HG03095 (cell line): ENCODE measurements around the gene DCK.

Source experiments
- ATAC-seq: cut with Tn5 transposase; IDR thresholded peaks from one replicate; pipeline ENCODE4 v1.9.1; 2021; ENCODE audit warnings: moderate library complexity; ENCODE audit not compliant: unreplicated experiment

Gene DCK

DNA sequence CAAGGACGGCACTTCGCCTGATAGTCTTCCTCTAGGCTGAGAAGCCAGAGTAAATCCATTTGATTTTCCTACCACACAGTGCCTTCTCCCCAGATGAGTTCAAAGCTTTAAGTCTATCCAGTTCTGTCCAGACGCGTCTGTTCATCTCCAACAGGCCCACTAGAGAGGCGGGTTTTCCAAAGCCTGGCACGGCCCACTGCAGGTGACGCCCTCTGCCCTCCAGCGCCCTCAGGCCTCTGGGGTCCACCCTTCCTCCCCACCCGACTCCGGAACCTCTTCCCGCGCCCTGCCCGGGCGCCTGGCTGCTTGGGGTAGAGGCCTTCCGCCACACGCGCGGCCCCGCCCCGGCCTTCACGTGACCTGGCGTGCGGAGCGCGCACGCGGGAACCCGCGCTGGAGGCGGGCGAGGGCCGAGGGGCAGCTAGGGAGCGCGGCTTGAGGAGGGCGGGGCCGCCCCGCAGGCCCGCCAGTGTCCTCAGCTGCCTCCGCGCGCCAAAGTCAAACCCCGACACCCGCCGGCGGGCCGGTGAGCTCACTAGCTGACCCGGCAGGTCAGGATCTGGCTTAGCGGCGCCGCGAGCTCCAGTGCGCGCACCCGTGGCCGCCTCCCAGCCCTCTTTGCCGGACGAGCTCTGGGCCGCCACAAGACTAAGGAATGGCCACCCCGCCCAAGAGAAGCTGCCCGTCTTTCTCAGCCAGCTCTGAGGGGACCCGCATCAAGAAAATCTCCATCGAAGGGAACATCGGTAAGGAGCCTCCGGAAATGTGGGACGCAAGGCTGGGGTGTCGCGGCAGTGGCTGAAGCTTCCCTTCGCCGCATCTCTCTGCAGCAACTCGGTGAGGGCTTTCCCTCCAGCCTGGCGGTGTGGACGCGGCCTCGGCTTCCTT is at the start of gene DCK:
DCK (plus strand) TSS at position 469 of the 888 bp plus-strand sequence; CDS start at position 656, 187 bp downstream.
- peak; percentile 78 for ATAC-seq

DNA sequence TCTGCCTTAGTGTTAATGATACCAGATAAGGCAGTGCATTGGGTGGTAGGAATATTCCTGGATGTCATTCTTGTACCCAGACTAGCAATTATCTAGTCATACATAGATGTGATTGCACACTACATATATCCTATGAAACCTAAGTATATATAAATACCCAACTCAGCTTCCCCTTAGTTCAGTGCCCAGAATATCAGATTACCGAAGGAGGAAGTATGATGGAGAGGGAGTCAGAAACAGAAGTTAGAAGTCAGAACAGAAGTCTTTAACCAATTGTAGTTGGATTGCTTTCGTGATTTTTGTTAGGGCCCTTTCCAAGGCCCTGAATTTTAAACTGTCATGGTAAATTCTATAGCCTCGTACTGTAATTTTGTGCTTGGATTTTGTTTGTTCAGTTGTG is 48.4 kb upstream of the DCK start:
- peak; percentile 40 for ATAC-seq

GRCh38 chr4:70945452-70946055 is 47.9 kb upstream of the DCK start:
- no peak for ATAC-seq

GRCh38 chr4:70946939-70947338 is 46.5 kb upstream of the DCK start:
- ATAC-seq, result no peak

GRCh38 chr4:70948665-70949260 is 44.7 kb upstream of the DCK start:
- ATAC-seq, result no peak

DNA sequence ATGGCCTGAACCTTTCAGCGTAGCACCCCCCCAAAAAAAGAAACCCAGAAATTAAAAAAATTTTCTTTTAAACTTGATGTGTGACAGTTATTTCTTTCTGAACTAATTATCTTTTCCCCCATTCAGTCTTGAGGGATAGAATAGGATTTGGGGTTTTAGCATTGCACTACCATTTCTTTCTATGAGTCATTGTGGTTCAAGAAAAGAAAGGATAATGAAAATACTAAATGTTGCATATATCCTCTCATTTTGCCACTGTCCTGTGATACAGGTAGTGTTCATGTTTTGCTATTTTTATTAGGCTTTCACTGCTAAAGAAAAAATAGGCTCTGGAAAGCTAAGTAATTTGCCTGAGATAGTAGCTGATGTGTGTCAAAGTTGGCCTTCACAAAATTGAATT is 39.4 kb upstream of the DCK start:
- no peak for ATAC-seq

DNA sequence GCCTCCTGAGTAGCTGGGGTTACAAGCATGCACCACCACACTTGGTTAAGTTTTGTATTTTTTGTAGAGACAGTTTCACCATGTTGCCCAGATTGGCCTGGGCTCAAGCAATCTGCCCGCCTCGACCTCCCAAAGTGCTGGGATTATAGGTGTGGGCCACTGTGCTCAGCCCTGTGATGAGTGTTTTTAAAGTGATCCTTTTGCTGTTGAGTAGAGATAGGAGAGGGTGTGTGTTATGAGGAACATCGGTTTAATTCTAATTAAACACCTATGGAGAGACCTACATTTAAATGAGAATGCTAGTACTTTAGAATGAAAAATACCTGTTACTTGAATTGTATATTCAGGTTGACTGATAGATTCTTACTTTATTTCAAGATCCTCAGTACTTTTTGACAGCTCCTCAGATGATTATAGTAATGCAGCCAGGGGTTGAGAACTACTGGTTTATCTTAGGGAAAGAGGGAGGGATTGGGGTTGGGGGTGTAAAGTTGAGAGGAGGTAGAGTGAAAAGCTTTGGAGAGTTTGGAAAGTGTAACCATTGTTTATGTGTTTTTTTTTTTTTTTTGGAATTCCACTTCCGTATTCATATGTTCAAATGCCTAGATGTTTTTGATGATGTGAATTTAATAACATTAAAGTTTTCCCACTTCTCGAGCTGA is 36.8 kb upstream of the DCK start:
- ATAC-seq, result no peak

- no peak for ATAC-seq
Observed at GRCh38 chr4:70958681-70959080, 34.8 kb upstream of the DCK start.

DNA sequence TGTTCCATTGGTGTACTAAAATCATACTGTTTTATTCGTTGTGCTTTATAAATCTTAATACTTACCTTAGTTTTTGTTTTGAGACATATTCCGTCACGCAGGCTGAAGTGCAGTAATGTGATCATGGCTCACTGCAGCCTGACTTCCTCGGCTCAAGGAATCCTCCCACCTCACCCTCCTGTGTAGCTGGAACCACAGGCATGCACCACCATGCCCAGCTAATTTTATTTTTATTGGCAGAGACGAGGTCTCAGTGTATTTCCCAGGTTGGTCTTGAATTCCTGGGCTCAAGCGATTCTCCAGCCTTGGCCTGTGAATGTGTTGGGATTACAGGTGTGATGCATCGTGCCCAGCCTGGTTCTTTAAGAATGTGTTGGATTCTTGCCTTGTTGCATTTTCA is 24.4 kb upstream of the DCK start:
- no peak for ATAC-seq

DNA sequence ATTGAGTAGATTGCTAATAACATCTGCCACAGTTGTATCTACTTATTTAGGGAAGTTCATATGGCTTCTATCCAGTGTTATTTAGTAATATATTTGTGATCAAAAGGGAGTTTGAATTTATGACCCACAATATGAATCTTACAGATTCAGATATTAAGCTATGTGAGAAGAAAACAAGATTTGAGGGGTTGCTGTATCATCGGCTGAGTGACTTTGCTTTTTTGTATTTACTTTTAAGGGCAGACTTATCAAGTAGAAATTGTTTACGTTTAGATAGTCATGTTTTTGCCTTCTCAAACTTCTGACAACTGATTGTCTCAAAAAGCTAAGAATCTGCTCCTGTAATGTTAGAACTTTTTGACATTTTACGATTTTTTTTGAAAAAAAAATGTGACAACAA is 17.2 kb upstream of the DCK start:
- no peak for ATAC-seq

DNA sequence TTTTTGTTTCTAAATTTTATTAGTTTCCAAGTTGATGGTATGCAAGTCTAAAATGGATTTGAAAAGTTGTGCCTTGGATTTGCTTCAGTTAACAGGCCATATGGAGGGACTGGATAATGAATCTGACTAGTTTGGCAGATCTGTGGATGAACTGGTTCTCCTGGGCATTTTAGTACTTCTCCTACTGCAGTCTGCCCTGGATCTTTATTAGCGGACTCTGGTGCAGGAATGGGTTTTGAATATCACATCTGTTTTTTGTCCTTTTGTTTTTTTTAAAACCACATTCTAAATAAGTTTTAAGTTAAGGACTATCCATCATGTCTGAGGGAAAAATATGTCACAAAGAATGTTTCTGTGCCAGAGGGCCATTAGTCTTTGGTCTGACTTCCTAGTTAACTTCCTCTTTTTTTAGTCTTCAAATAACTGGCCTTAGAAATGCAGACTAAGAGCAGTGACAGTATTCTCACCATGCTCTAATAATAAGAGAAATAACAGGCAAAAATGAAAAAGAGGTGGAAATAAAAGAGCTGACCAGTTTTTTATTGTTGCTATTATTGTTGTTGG is 13.9 kb upstream of the DCK start:
- peak; percentile 65 for ATAC-seq

GRCh38 chr4:70980196-70980595 is 13.3 kb upstream of the DCK start:
- ATAC-seq, result no peak

- no peak for ATAC-seq
Observed at GRCh38 chr4:70984106-70984505, 9.3 kb upstream of the DCK start.

DNA sequence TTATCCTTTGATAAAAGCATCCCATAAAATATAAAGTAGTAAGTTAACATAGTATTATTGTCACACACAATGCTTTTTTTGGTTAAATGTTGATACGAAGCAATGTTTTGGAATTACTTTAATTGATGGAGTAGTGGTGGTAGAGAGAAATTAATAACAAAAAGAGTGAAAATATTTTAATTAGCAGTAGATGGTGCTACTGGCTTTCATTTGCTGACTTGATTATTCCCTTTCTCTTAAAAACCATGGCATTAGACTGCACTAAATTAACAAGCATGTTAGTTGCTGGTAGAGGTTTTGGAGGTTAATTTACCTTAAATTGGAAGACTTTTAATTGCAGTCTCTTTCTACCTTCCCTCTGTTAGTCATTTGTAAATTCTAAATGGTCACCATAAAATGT is 8.9 kb upstream of the DCK start:
- ATAC-seq, result no peak

- no peak for ATAC-seq
Observed at GRCh38 chr4:70991596-70991995, 1.9 kb upstream of the DCK start.

GRCh38 chr4:70992391-70992881 is 1.0 kb upstream of the DCK start:
- ATAC-seq, result no peak

GRCh38 chr4:70994069-70994366 is 569 bp downstream of the DCK start:
- ATAC-seq, result no peak

DNA sequence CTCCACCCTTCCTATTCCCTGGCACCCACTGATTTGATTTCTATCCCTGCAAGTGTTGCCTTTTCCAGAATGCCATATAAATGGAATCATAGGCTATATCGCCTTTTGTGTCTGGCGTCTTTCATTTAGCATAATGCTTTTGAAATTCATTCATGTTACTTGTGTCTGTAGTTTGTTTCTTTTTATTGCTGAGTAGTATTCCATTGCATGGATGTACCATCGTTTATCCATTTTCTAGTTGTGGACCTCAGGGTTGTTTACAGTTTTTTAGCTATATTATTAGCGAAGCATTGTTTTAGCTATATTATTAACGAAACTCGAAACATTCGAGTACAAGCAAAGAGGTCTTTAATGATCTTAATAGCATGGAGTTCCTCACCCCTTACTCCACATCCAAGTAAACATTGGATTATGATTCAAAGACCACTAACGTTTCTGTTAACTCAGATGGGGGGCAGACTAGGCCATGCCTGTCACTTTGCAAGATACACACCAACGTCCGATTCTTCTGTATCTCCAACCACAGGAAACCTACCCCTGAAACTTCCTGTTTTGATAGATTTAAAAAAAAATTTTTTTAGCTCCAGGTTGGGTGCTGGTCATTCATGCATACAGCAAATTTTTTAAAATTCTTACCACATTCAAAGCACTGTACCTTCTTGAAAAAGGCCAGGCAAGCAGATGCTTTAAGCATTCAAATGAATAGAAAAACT is 1.1 kb downstream of the DCK start:
- peak; percentile 37 for ATAC-seq

GRCh38 chr4:70996018-70996360 is 2.5 kb downstream of the DCK start:
- no peak for ATAC-seq

DNA sequence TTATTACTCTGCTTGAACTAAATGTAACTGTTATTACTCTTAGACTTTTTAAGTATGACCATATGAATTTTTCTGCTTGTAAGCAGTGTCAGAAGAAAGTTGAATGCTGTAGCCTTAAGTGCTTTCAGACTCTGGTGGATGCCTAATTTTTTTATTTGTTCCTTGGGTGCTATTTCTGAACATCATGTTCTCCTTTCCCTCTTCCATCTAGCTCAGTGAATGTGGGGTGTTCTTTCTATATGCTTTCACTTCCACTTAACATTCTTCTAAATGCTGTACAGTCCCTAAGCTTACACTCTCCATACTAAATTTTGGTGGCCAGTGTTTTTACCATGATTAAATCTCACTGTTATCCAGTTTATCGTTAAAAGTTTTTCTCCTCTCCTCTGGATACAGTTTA is 3.6 kb downstream of the DCK start:
- ATAC-seq, result no peak

DNA sequence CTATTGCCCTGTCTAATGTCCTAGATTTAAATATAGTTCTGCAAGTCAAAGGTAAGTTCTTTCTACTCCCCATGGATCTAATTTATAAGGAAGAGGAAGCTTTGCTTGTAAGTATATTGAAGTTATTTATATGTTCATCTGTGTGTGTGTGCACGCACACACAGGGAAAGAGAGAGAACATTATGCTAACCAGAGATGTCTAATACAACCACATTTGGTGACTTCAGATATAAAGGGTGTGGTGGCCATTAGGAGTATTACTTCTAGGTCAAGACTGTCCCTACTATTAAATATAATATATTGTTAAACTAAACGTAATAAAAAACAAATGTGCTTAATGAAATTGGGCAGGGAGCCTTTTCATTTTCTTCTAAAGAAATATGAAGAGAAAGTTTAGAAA is 4.1 kb downstream of the DCK start:
- ATAC-seq, result no peak
